ENCODE results near the gene HNRNPA1.
A peak's percentile ranks its signal among the peaks of the same experiment; 100 is the strongest.

HNRNPA1 gene

DNA sequence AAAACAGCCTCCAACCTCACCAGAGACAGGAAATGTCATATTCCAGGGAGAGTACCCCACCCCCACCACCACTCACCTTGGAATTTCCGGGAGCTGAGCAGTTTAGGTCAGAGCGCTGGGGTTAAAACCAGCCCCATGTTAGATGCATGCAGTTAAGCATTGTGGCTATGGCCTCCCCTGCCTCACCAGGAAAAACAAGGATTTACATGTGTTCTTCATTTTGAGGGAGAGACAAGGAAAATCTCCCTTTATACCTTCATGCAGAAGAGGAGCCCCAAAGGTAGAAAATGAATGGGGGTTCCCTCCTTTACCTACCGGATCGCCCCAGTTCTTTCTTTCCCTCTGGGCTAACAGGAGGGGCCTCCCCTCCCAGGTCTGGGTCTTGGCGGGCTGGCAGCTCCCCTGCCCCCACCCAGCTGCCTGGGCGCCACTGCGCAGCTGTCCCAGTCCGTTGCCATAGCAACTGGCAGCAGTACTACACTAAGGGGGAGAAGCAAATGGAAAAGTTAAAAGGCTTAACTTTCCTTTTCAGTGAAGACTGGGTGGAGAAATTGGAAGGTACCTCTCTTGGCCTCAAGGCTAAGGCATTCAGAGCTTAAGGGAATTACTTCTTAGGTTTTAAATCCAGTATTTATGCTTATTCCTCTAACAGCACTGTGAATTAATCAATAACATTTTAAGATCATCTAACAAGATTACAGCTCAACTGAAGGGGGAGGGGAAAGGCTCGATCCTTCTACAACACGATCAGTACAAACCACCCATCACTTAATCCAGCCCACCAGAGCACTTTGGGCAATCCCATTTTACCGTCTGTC is 21.1 kb upstream of the HNRNPA1 start:
- TF ChIP-seq, protein P1, sequence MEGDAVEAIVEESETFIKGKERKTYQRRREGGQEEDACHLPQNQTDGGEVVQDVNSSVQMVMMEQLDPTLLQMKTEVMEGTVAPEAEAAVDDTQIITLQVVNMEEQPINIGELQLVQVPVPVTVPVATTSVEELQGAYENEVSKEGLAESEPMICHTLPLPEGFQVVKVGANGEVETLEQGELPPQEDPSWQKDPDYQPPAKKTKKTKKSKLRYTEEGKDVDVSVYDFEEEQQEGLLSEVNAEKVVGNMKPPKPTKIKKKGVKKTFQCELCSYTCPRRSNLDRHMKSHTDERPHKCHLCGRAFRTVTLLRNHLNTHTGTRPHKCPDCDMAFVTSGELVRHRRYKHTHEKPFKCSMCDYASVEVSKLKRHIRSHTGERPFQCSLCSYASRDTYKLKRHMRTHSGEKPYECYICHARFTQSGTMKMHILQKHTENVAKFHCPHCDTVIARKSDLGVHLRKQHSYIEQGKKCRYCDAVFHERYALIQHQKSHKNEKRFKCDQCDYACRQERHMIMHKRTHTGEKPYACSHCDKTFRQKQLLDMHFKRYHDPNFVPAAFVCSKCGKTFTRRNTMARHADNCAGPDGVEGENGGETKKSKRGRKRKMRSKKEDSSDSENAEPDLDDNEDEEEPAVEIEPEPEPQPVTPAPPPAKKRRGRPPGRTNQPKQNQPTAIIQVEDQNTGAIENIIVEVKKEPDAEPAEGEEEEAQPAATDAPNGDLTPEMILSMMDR (conservative IDR thresholded peaks at IDR 0.05; ENCODE audit: low read length), result no peak
- peak overlapping the region; percentile 45 for H3K4me3 ChIP-seq (ENCODE audit: low read length)
- DNase-seq (ENCODE audit: low read depth), result peak; percentile 90

DNA sequence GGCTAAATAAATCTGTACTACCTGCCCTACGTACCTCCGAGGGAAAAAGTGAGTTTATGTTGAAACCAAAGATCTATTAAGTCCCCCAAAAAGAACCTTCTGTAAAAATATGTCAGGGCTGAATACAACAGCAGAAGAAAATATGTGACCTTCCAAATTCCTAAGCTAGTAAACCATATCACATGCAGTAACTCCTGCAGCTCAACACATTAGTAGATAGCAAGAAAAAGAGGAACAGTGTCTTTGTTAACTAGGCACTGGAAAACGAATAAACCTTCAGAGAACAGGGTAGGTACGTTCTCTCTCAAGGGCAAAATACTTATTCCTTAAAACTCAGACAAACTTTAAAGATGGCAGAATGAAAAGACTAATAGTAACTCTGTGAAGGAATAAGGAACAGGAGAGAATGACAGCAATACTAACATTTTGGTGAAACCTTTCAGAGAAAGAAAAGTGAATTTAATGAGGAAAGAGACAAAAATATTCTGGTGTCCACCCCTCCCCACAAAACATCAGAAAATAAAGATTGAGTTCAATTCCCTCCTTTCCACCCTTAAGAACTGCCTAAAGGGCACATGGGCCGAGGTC is 18.6 kb upstream of the HNRNPA1 start:
- TF ChIP-seq, protein P1 (conservative IDR thresholded peaks at IDR 0.05; ENCODE audit: low read length), result no peak
- DNase-seq (ENCODE audit: low read depth), result no peak

DNA sequence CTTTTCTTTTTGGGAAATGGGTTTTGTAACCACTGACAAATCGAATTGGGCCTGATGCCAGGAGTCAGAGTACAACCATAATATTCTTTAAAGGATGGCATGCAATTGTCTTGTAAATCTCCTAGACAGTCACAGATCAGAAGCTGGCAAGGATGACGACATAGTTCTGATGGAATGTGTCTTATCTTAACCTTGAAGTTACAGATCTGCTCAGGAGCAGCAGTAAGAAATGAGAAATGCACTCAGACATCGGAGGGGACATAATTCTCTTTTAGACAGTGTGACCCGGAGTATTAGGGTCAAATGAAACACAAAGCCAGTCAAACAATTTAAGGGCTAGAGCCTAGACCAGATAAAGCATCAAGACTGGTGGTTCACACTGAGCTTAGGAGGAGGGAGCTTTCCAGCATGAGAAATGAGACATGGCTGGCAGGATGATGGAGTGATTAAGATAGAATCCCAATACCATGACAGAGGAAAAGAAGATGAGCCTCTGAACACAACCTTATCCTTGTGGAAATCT is 18.1 kb upstream of the HNRNPA1 start:
- H3K4me3 ChIP-seq (ENCODE audit: low read length), result no peak overlapping the region
- TF ChIP-seq, protein P1 (conservative IDR thresholded peaks at IDR 0.05; ENCODE audit: low read length), result no peak
- peak; percentile 58 for DNase-seq (ENCODE audit: low read depth)

More for the DNA sequence above, 18.6 kb upstream of the HNRNPA1 start:
- H3K4me3 ChIP-seq (ENCODE audit: low read length), result no peak overlapping the region

DNA sequence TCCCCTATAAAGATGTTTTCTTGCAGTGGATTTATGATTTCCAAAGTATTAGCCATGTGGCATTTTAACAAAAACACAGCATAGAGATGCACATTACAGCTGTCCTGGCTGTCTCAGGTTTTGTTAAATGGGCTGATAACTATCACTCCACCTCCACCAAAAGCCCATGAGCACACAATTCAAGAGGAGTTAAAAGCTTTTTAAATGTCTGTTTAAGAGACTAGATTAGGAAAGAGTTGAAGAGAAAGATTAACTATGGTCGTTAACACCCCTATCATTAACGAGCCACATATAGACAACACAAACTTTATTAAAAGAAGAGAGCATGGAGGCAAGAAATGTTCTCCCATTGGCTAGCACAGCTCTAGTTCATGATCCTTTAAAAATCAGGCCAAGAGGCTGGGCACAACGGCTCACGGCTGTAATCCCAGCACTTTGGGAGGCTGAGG is 15.1 kb upstream of the HNRNPA1 start:
- no peak for DNase-seq (ENCODE audit: low read depth)
- TF ChIP-seq, protein P1 (conservative IDR thresholded peaks at IDR 0.05; ENCODE audit: low read length), result no peak

DNA sequence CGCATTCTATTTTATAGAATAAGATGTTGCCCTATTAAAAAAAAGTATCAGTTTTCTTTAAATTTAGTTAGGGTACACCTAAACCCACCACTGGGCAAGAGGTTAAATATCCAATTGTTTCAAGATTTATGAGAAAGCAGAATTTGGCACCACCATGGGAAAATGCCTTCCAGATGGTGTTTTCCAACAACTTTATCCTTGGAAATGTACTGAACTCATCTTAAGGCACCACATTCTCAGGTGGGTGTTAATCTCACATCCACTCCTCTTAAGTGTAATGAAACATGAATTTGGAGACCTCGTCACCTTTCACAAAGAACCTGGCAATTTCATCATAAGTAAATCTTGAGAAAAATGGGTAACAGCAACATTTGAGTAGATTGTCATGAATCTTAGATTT is 13.7 kb upstream of the HNRNPA1 start:
- no peak for DNase-seq (ENCODE audit: low read depth)
- TF ChIP-seq, protein P1 (conservative IDR thresholded peaks at IDR 0.05; ENCODE audit: low read length), result no peak
- no peak overlapping the region for H3K4me3 ChIP-seq (ENCODE audit: low read length)

More for the DNA sequence above, 15.1 kb upstream of the HNRNPA1 start:
- H3K4me3 ChIP-seq (ENCODE audit: low read length), result no peak overlapping the region

DNA sequence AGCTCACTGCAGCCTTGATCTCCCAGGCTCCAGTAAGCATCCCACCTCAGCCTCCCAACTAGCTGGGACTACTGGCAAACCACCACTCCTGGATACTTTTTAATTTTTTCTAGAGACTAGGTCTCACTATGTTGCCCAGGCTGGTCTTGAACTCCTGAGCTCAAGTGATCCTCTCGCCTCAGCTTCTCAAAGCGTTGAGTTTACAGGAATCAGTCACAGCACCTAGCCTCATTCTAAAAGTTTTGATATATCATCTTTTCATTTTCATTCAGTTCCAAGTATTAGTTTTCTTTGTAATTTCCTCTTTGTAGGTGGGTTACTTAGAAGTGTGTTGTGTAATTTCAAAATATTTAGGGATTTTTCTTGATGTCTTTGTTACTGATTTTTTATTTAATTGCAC is 10.2 kb upstream of the HNRNPA1 start:
- TF ChIP-seq, protein P1 (conservative IDR thresholded peaks at IDR 0.05; ENCODE audit: low read length), result no peak
- DNase-seq (ENCODE audit: low read depth), result no peak
- H3K4me3 ChIP-seq (ENCODE audit: low read length), result no peak overlapping the region
